HEK293 (cell line): ENCODE measurements around the gene SESN1.

ENCODE experiments used
- CTCF ChIA-PET: fragments of 350-600 bp; formaldehyde crosslinking; extraction: SDS; loops from one replicate; lab custom pipeline; 2021; ENCODE audit warnings: antibody characterized with exemption; lab: Yijun Ruan, JAX
- POLR2A ChIA-PET: fragments of 300-600 bp; formaldehyde crosslinking; extraction: SDS; loops from one replicate; lab custom pipeline; 2020; ENCODE audit warnings: antibody characterized with exemption, inconsistent platforms; lab: Yijun Ruan, JAX
- H3K27ac ChIP-seq: fragments of 200-500 bp; sonication (Bioruptor generic); 2 replicates; pipeline ENCODE4 v1.5.1; 2014; ENCODE audit warnings: low read depth, low read length, control low read depth, inconsistent platforms; ENCODE audit errors: extremely low read depth
- H3K36me3 ChIP-seq, 2 experiments: fragments of 200-500 bp in 1 of 2; sonication (Bioruptor generic) in 1 of 2; 1 replicate in 1 of 2; 2 replicates in 1 of 2; pipeline ENCODE4 v1.5.1; 2014 to 2017; ENCODE audit warnings: inconsistent platforms in 2 of 2, low read length in 2 of 2; ENCODE audit not compliant: control insufficient read depth in 2 of 2, insufficient read depth in 1 of 2
- H3K4me1 ChIP-seq: fragments of 200-500 bp; sonication (Bioruptor generic); 2 replicates; pipeline ENCODE4 v1.5.1; 2014; ENCODE audit warnings: mild to moderate bottlenecking, low read length, inconsistent platforms; ENCODE audit not compliant: control insufficient read depth, insufficient read depth
- H3K4me3 ChIP-seq: 2 replicates; pipeline ENCODE4 v1.5.1; 2011; ENCODE audit warnings: low read depth, mild to moderate bottlenecking, control low read depth, low read length, moderate library complexity
- H3K9me3 ChIP-seq: fragments of 200-500 bp; sonication (Bioruptor generic); 2 replicates; pipeline ENCODE4 v1.5.1; 2014; ENCODE audit warnings: low read depth, low read length, inconsistent platforms; ENCODE audit not compliant: control insufficient read depth, insufficient read depth
- HOXC10 ChIP-seq: sonication (generic); formaldehyde crosslinking; IDR thresholded peaks from 2 replicates; pipeline ENCODE4 v1.8.1; 2023; ENCODE audit warnings: mild to moderate bottlenecking, missing genetic modification reagents
- KLF7 ChIP-seq: fragments of 450-650 bp; formaldehyde crosslinking; IDR thresholded peaks from 2 replicates; pipeline ENCODE4 v1.5.1; 2016; ENCODE audit warnings: missing biosample characterization, missing genetic modification characterization, borderline replicate concordance
- OVOL3 ChIP-seq: fragments of 450-650 bp; formaldehyde crosslinking; IDR thresholded peaks from 2 replicates; pipeline ENCODE4 v1.5.1; 2016; ENCODE audit warnings: missing biosample characterization, missing genetic modification characterization
- PRDM2 ChIP-seq: fragments of 450-650 bp; formaldehyde crosslinking; IDR thresholded peaks from 2 replicates; pipeline ENCODE4 v1.5.1; 2016; ENCODE audit warnings: missing biosample characterization, missing genetic modification characterization, borderline replicate concordance
- SP7 ChIP-seq: fragments of 450-650 bp; formaldehyde crosslinking; IDR thresholded peaks from 2 replicates; pipeline ENCODE4 v1.5.1; 2016; ENCODE audit warnings: missing biosample characterization, missing genetic modification characterization
- WT1 ChIP-seq: fragments of 450-650 bp; formaldehyde crosslinking; IDR thresholded peaks from 2 replicates; pipeline ENCODE4 v1.5.1; 2016; ENCODE audit warnings: missing biosample characterization, missing genetic modification characterization
- ZBTB11 ChIP-seq: fragments of 450-650 bp; formaldehyde crosslinking; conservative IDR thresholded peaks from 2 replicates; pipeline ENCODE4 v1.5.1; 2016; ENCODE audit warnings: low read depth, missing biosample characterization, missing genetic modification characterization
- ZBTB26 ChIP-seq: fragments of 450-650 bp; formaldehyde crosslinking; optimal IDR thresholded peaks from 2 replicates; pipeline ENCODE3; 2016; ENCODE audit warnings: missing biosample characterization, mild to moderate bottlenecking, missing genetic modification characterization
- ZBTB49 ChIP-seq: fragments of 450-650 bp; formaldehyde crosslinking; IDR thresholded peaks from 2 replicates; pipeline ENCODE4 v1.5.1; 2016; ENCODE audit warnings: missing biosample characterization, missing genetic modification characterization, low read depth
- ZNF138 ChIP-seq: fragments of 450-650 bp; formaldehyde crosslinking; IDR thresholded peaks from 2 replicates; pipeline ENCODE4 v1.5.1; 2016; ENCODE audit warnings: missing biosample characterization, missing genetic modification characterization, borderline replicate concordance
- ZNF146 ChIP-seq: fragments of 450-650 bp; formaldehyde crosslinking; IDR thresholded peaks from 2 replicates; pipeline ENCODE4 v1.5.1; 2016; ENCODE audit warnings: missing biosample characterization, missing genetic modification characterization
- ZNF394 ChIP-seq: fragments of 450-650 bp; formaldehyde crosslinking; IDR thresholded peaks from 2 replicates; pipeline ENCODE4 v1.5.1; 2016; ENCODE audit warnings: missing biosample characterization, missing genetic modification characterization, mild to moderate bottlenecking, moderate library complexity, borderline replicate concordance
- ZNF426 ChIP-seq: fragments of 450-650 bp; formaldehyde crosslinking; IDR thresholded peaks from 2 replicates; pipeline ENCODE4 v1.5.1; 2017; ENCODE audit warnings: missing biosample characterization, missing genetic modification characterization, mild to moderate bottlenecking, inconsistent platforms, moderate library complexity
- ZNF514 ChIP-seq: fragments of 450-650 bp; formaldehyde crosslinking; IDR thresholded peaks from 2 replicates; pipeline ENCODE4 v1.5.1; 2016; ENCODE audit warnings: missing biosample characterization, missing genetic modification characterization
- ZNF785 ChIP-seq: fragments of 450-650 bp; formaldehyde crosslinking; IDR thresholded peaks from 2 replicates; pipeline ENCODE4 v1.5.1; 2016; ENCODE audit warnings: missing biosample characterization, missing genetic modification characterization
- ZNF830 ChIP-seq: fragments of 450-650 bp; IDR thresholded peaks from 2 replicates; pipeline ENCODE4 v1.5.0; 2018; ENCODE audit warnings: missing biosample characterization, missing genetic modification characterization, low read depth, mild to moderate bottlenecking, moderate library complexity
- ZSCAN18 ChIP-seq: fragments of 450-650 bp; formaldehyde crosslinking; IDR thresholded peaks from 2 replicates; pipeline ENCODE4 v1.5.1; 2016; ENCODE audit warnings: missing biosample characterization, missing genetic modification characterization
- ZSCAN30 ChIP-seq: fragments of 450-650 bp; IDR thresholded peaks from 2 replicates; pipeline ENCODE4 v1.5.1; 2018; ENCODE audit warnings: missing biosample characterization, mild to moderate bottlenecking, missing genetic modification characterization, moderate library complexity
- ZSCAN4 ChIP-seq: fragments of 450-650 bp; formaldehyde crosslinking; IDR thresholded peaks from 2 replicates; pipeline ENCODE4 v1.5.1; 2017; ENCODE audit warnings: missing biosample characterization, missing genetic modification characterization

SESN1 gene

GRCh38 chr6:108985301-108985700 lies 109.3 kb downstream of the SESN1 start (continued):
- TF ChIP-seq PRDM2 (tag by site-specific recombination) (no peak), ZNF426 (tag by site-specific recombination) (no peak), OVOL3 (tag by site-specific recombination) (no peak), WT1 (tag by site-specific recombination) (no peak), ZNF785 (no peak), KLF7 (tag by site-specific recombination) (no peak), ZSCAN18 (no peak), ZNF138 (tag by site-specific recombination) (no peak), ZSCAN30 (tag by site-specific recombination) (no peak), ZBTB49 (no peak), ZBTB26 (tag by site-specific recombination) (no peak), ZNF394 (tag by site-specific recombination) (no peak), ZSCAN4 (tag by site-specific recombination) (no peak), SP7 (no peak)

- H3K36me3 ChIP-seq = peaks cover 12 to 26% of the 10 kb centered on the region in 2 experiments
- POLR2A ChIA-PET = no interaction called here
- H3K9me3 ChIP-seq = no peaks in the 10 kb centered on the region
- CTCF ChIA-PET = interaction anchor here (0.7 kb wide), 1 partner anchor 62 kb away, joined by 3 read pairs; no protein-coding TSS in a partner anchor
- no peak overlapping the region for H3K4me3 ChIP-seq
- H3K4me1 ChIP-seq = no peaks in the 10 kb centered on the region
- no peak overlapping the region for H3K27ac ChIP-seq
- TF ChIP-seq ZBTB11 (tag by site-specific recombination) = no peak
- TF ChIP-seq ZSCAN18 = no peak
- no peak for TF ChIP-seq KLF7 (tag by site-specific recombination)
- no peak for TF ChIP-seq ZNF146 (tag by site-specific recombination)
- TF ChIP-seq ZNF830 (tag by site-specific recombination) = no peak
- TF ChIP-seq HOXC10 (CRISPR knock-in tag) = no peak
- no peak for TF ChIP-seq ZNF514 (tag by site-specific recombination)
Measured at GRCh38 chr6:108983151-108983550, 111.5 kb downstream of the SESN1 start.
